H4 (cell line): ENCODE data around the gene POLDIP2. TPM values are rescaled to one million over a fixed set of nuclear protein-coding genes. Genes with fewer than 3 reads are reported as not detected.
A peak's percentile ranks its signal among the peaks of the same experiment; 100 is the strongest.

Source experiments
- DNase-seq: peaks from one replicate; pipeline ENCODE4 v3.0.0-alpha.2; 2015; ENCODE audit warnings: low spot score
- total RNA-seq: library from RNA; depleted of rRNA; stranded (reverse); fragments of >200 nt; shearing (Covaris generic); gene quantifications from 2 replicates; pipeline ENCODE4 v1.2.3, GENCODE V29; 2014; rRNA removed

The POLDIP2 gene, protein sequence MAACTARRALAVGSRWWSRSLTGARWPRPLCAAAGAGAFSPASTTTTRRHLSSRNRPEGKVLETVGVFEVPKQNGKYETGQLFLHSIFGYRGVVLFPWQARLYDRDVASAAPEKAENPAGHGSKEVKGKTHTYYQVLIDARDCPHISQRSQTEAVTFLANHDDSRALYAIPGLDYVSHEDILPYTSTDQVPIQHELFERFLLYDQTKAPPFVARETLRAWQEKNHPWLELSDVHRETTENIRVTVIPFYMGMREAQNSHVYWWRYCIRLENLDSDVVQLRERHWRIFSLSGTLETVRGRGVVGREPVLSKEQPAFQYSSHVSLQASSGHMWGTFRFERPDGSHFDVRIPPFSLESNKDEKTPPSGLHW
- 108 and 110 TPM in 2 replicates for total RNA-seq

DNA sequence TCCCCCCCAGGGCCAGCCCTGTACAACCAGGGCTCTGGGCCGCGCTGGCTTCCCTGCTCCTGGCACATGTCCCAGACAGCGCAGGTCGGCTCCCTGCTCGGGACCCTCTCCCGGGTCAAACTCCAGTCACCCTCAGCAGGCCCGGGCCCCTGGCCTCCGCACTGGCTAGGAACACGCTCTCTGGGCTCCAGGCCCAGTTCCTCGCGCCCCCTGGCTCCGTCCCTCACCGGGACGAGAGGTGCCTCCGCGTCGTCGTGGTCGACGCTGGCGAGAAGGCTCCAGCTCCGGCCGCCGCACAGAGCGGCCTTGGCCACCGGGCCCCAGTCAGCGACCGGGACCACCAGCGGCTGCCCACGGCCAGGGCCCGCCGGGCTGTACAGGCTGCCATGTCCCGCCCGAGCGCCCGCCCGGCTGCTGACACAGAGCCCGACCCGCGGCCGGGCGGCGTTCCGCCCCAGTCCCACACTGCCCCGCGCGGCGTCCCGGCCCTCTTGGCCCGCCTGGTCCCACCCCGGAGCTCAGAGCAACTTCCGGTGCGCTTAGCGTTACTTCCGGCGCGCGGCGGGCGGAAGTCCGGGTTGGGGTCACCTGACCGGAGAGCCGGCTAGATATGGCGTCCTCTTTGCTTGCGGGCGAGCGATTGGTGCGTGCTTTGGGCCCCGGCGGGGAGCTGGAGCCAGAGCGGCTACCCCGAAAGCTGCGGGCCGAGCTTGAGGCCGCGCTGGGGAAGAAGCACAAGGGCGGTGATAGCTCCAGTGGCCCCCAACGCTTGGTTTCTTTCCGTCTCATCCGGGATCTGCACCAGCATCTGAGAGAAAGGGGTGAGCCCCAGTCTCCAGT, at the start of gene POLDIP2:
Gene POLDIP2, minus strand, starts transcription at position 467 of the 840 bp plus-strand sequence. Its CDS starts 79 bp downstream, at position 388.
- DNase-seq: peak; percentile 90

- no peak for DNase-seq
Observed at GRCh38 chr17:28406473-28406814, 49.1 kb upstream of the POLDIP2 start.

GRCh38 chr17:28405632-28406472, 48.5 kb upstream of the POLDIP2 start, which contains the start of gene SLC46A1:
Gene SLC46A1, minus strand, starts transcription at chr17:28406212. Its CDS starts 98 bp downstream, at chr17:28406114.
- DNase-seq: no peak

GRCh38 chr17:28404812-28405570, 47.7 kb upstream of the POLDIP2 start:
- no peak for DNase-seq

DNA sequence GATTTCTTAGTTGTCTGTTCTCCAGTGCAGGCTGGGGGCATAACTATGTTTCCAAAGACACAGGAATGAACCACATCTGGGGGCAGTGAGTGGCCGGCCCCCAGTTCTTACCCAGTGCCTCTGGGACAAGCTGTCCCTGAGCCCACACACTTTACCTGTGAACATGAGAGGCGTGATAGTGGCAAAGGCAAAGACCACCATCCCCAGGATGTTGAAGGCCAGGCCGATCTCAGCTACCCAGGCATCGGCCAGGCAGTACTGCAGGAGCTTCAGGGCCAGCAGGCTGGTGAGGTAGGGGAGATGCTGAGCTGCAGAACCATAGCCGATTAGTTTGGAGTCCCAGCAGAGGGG, 47.1 kb upstream of the POLDIP2 start:
- no peak for DNase-seq

- DNase-seq: no peak
Observed at GRCh38 chr17:28404007-28404406, 46.7 kb upstream of the POLDIP2 start.

DNA sequence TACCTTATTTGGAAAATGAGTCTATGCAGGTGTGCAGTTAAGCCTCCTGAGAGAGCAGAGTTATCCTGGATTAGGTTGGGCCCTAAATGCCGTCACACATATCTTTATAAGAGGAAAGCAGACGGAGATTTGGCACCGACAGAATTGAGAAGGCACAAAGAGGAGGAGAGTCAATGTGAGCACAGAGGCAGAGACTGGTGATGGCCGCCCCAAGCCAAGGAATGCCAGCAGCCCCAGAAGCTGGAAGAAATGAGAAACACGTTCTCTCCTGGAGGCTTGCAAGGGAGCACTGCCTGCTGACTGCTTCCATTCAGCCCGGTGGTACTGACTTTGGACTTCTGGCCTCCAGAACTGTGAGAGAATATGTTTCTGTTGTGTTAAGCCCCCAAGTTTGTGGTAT, 45.5 kb upstream of the POLDIP2 start:
- no peak for DNase-seq

DNA sequence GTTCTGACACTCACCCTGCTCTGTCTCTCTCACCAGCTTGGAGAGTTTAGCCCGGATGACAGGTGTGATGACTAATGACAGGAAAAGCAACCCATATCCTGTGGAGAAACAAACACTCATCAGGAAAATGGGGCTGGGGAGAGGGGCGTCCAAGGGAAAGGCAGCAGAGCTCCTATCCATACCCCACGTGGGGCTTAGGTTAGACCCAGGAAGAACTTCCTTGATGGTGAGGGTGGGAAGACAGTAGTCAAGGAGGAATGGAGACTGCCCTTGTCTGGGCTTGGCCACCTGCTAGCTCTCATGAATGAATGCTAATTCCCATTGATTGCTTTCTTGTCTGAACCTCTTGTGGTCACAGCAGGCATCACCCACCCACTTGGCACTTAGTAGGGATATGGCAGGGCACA, 44.9 kb upstream of the POLDIP2 start:
- no peak for DNase-seq

GRCh38 chr17:28399808-28400207, 42.5 kb upstream of the POLDIP2 start:
- no peak for DNase-seq

DNA sequence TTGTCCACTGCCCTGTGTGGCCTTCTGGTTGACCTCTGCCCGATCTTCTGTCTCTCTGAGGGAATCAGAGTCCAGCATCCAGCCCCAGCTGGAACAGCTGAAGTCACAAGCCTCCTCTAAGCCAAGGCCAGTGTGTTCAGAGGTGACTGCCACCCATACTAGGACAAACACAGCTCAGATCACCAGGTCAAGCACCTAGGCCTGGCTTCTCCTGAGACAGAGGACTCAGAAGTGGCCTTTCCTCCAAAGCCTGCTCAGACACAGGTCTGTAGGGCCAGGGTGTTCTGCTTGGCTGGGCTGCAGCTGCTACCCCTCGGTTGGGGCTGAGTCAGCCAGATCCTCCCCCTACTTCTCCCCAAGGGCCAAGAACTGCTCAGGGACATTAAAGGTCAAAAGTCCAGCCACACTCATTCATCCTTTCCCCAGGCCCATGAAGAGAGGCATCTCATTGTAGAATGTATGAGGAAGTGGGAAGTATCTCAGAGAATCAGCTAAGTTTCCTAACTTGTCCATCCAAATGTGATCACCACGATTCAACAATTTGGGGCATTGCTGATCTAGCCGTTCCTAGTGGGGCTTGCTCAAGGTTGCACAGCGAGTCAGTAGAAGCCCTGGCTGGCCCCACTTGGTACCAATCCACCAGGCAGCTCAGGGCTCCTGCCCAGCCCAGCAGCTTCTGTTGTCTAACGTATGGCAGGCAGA, 41.1 kb upstream of the POLDIP2 start:
- no peak for DNase-seq

GRCh38 chr17:28397687-28398279, 40.5 kb upstream of the POLDIP2 start:
- DNase-seq: no peak

DNA sequence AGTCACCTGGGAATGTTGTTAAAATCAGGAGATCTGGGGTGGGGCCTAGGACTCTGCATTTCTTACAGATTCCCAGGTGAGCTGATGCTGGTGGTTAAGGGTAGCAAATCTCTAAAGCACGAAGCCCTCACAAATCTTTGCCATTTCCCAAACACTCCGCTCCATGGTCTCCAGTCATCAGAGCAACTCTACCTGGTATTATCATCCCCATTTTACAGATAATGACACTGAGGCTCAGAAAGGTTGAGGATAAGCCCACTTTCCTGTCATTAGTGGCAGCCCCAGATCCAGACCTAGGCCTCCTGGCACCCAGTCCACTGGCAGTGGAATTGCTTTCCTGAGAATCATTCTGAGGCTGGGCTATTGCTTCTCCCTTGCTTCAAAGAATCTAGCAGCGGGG, 39.9 kb upstream of the POLDIP2 start:
- DNase-seq: no peak

GRCh38 chr17:28396635-28397239, 39.4 kb upstream of the POLDIP2 start:
- DNase-seq: no peak

DNA sequence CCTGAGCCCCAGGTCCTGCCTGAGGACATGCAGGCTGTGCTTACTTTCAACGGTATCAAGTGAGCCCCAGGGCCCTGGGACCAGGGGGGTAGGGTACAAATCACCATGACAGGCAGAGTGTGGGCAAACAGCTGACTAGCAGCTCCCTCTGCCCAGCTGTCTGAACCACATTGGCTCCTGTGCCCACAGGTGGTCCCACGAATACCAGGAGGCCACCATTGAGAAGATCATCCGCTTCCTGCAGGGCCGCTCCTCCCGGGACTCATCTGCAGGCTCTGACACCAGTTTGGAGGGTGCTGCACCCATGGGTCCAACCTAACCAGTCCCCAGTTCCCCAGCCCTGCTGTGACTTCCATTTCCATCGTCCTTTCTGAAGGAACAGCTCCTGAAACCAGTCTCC, 38.6 kb upstream of the POLDIP2 start:
- DNase-seq: no peak

DNA sequence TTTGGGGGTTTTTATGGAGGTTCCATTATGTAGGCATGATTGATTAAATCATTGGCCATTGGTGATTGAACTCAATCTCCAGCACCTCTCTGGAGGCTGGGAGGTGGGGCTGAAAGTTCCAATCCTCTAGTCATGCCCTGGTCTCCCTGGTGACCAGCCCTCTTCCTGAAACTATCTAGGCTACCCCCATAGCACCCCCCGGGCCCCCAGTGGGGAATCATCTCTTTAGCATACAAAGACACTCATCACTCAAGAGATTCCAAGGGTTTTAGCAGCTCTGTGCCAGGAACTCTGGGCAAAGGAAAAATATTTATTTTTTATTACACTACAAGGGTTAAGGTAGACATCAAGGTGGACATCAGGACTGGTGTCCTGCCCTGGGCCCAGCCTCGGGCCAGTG, 38.1 kb upstream of the POLDIP2 start:
- DNase-seq: no peak

DNA sequence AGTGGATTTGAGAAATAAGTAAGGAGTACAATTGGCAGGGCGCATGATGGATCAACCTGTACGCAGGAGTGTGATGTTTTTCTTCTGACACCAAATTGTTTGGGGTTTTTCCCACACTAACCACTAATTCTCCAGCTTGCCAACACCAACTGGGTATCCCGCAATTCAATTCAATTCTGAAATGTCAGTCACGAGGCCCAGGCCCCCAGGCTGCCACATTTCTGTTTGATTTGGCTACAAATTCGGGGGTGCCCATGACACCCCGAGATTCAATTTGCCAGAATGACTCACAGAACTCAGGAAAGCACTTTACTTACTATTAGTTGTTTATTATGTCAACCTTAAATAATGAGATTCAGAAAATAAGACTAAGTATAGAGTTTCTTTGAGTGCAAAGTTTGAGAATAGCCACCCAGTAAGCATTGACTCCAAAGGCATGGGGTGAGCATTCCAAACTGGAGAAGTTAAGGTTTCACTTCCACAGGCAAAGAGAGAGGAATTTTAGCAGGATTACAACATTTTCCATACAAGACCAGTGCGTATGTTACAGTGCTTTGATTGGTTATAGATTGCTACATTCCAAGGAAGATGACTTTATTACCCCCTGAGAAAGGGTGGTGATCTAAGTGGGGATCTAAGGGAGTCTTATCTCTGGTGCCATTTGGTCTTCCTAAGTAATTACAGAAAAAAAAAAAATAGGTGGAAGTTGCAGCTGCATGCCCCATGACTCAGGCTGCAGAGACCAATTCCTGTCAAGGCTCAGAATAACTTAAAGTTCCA, 37.2 kb upstream of the POLDIP2 start:
- no peak for DNase-seq

GRCh38 chr17:28392491-28392890, 35.2 kb upstream of the POLDIP2 start:
- no peak for DNase-seq

DNA sequence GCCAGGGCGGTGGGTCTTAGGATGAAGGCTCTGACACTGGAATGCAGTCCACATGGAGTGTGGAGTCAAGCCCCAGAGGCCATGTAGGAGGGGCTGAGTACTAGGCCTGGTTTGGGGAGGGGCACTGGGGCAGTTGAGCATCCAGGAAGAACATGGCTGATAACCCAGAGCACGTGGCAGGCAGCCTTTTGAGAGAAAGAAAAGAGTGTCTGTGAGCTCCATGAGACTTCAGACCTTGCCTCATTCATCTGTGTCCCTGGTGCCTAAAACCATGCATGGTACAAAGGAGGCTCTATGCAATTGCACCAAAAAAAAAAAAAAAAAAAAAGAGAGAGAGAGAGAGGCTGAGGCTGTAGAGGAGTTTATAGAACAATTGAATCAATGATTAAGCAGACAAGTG, 34.1 kb upstream of the POLDIP2 start:
- no peak for DNase-seq

DNA sequence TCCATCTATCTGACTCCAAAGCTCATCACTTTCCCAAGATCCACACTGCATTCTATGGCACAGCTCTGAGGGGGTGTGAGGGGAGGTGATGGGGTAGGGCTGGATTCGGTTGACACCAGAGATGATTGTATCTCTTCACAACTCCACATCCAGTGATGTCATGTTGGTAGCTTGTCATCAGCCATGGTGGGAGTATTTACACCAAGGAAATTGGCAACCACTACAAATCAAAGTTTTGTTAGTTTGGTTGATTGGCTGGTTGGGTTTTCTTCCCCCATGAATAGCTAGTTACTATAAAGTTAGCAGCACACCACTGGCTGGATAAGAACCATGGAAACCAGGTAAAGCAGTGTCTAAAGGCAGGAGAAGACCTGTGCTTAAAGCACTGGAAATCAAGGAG, 33.7 kb upstream of the POLDIP2 start:
- no peak for DNase-seq
